ENCODE results near the gene PTPN11. TPM values are rescaled to one million over a fixed set of nuclear protein-coding genes. Genes with fewer than 3 reads are reported as not detected.

Gene PTPN11
- total RNA-seq (10 to 100 TPM; 44.6 to 46.4 TPM), total RNA-seq (97.7 to 546 (median 148) reads per million in 172 experiments)
- 38.3 TPM for polyA plus RNA-seq (2013, experiment 1 of 2)
- polyA plus RNA-seq (2013, experiment 2 of 2): 41.8 TPM

GRCh38 chr12:112418608-112419296 is at the start of gene PTPN11:
PTPN11 (plus strand) TSS chr12:112418947; CDS start chr12:112419112, 165 bp downstream.
- Histone ChIP-seq H3K9me3 (ENCODE audit: control insufficient read depth in 1 of 2, insufficient read depth in 1 of 2, low read length in 2 of 2) (no peaks in the 10 kb centered on the region), H3K4me3 (ENCODE audit: low read length) (peak within 1 kb of the TSS; percentile 79), H3K27me3 (ENCODE audit: control insufficient read depth in 1 of 2, insufficient read depth in 2 of 2, low read length in 2 of 2) (no peaks in the 10 kb centered on the region), H3K4me1 (ENCODE audit: insufficient read depth, low read length) (peaks cover 36% of the 10 kb centered on the region), H3K36me3 (ENCODE audit: insufficient read depth, low read length) (no peaks in the 10 kb centered on the region), H3K27ac (ENCODE audit: low read depth in 1 of 2, low read length in 2 of 2) (peak within 1 kb of the TSS; percentile 83 to 88)
- H3K4me3 Mint-ChIP-seq: peak within 1 kb of the TSS; percentile 97
- DNase-seq (peak; percentile 77 to 95 (median 87)), ATAC-seq (ENCODE audit: poor library complexity) (peak; percentile 84)
- ChIA-PET CTCF (no interaction called here), POLR2A (interaction anchor here (0.6 to 1.3 kb wide), 8 partner anchors 11 to 736 kb away, joined by 3 to 4 read pairs (median 3); partner anchors contain the start of gene TRAFD1)
- H3K9me3 Mint-ChIP-seq: no peaks in the 10 kb centered on the region
- intact Hi-C loops (cut with DNase I, micrococcal nuclease): loop anchor here (1.0 to 5.0 kb wide), 4 partner anchors 8 to 820 kb away; partner anchors contain the start of genes ATXN2 (in 1 of the 2), MAPKAPK5 (in 1 of the 2) and RPL6 (in 1 of the 2)
- TF ChIP-seq, protein P1, sequence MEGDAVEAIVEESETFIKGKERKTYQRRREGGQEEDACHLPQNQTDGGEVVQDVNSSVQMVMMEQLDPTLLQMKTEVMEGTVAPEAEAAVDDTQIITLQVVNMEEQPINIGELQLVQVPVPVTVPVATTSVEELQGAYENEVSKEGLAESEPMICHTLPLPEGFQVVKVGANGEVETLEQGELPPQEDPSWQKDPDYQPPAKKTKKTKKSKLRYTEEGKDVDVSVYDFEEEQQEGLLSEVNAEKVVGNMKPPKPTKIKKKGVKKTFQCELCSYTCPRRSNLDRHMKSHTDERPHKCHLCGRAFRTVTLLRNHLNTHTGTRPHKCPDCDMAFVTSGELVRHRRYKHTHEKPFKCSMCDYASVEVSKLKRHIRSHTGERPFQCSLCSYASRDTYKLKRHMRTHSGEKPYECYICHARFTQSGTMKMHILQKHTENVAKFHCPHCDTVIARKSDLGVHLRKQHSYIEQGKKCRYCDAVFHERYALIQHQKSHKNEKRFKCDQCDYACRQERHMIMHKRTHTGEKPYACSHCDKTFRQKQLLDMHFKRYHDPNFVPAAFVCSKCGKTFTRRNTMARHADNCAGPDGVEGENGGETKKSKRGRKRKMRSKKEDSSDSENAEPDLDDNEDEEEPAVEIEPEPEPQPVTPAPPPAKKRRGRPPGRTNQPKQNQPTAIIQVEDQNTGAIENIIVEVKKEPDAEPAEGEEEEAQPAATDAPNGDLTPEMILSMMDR (IDR thresholded peaks at IDR 0.05): peak; percentile 10
- H3K36me3 Mint-ChIP-seq (ENCODE audit: low read depth): peaks cover 6% of the 10 kb centered on the region
- H3K27me3 Mint-ChIP-seq: no peaks in the 10 kb centered on the region
- H3K27ac Mint-ChIP-seq: peak within 1 kb of the TSS; percentile 99
- peaks cover 40% of the 10 kb centered on the region for H3K4me1 Mint-ChIP-seq (ENCODE audit: low read depth)

DNA sequence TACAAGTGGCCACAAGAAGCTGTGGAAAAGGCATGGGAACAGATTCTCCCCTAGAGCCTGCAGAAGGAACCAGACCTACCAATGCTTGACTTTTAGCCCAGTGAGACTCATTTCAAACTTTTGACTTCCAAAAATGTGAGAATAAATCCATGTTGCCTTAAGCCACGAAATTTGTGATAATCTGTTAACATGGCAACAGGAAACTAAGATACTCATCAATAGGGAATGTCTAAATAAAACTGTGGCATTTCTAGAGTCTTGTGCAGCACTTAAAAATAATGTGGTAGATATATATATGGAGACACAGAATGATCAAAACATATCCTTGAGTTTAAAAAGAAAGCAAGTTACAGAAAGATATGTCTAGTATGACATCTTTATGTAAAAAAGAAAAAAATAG is 48.5 kb upstream of the PTPN11 start:
- no peaks in the 10 kb centered on the region for H3K27me3 ChIP-seq (ENCODE audit: control insufficient read depth in 1 of 2, insufficient read depth in 2 of 2, low read length in 2 of 2)
- no peaks in the 10 kb centered on the region for H3K27me3 Mint-ChIP-seq
- no peak overlapping the region for H3K4me3 ChIP-seq (ENCODE audit: low read length)
- H3K9me3 Mint-ChIP-seq: no peaks in the 10 kb centered on the region
- H3K36me3 ChIP-seq (ENCODE audit: insufficient read depth, low read length): no peaks in the 10 kb centered on the region
- CTCF ChIA-PET: no interaction called here
- TF ChIP-seq, protein P1 (IDR thresholded peaks at IDR 0.05): no peak
- no peaks in the 10 kb centered on the region for H3K9me3 ChIP-seq (ENCODE audit: control insufficient read depth in 1 of 2, insufficient read depth in 1 of 2, low read length in 2 of 2)
- no peak overlapping the region for H3K27ac Mint-ChIP-seq
- H3K36me3 Mint-ChIP-seq (ENCODE audit: low read depth): no peaks in the 10 kb centered on the region
- DNase-seq (no peak), ATAC-seq (ENCODE audit: poor library complexity) (no peak)
- no peak overlapping the region for H3K27ac ChIP-seq (ENCODE audit: low read depth in 1 of 2, low read length in 2 of 2)
- no peaks in the 10 kb centered on the region for H3K4me1 ChIP-seq (ENCODE audit: insufficient read depth, low read length)
- peaks cover 25% of the 10 kb centered on the region for H3K4me1 Mint-ChIP-seq (ENCODE audit: low read depth)
- POLR2A ChIA-PET: interaction anchor here (1.0 kb wide), 1 partner anchor 9 kb away, joined by 3 read pairs; no protein-coding TSS in a partner anchor
- intact Hi-C loops (cut with DNase I, micrococcal nuclease): no loop called here
- no peak overlapping the region for H3K4me3 Mint-ChIP-seq

DNA sequence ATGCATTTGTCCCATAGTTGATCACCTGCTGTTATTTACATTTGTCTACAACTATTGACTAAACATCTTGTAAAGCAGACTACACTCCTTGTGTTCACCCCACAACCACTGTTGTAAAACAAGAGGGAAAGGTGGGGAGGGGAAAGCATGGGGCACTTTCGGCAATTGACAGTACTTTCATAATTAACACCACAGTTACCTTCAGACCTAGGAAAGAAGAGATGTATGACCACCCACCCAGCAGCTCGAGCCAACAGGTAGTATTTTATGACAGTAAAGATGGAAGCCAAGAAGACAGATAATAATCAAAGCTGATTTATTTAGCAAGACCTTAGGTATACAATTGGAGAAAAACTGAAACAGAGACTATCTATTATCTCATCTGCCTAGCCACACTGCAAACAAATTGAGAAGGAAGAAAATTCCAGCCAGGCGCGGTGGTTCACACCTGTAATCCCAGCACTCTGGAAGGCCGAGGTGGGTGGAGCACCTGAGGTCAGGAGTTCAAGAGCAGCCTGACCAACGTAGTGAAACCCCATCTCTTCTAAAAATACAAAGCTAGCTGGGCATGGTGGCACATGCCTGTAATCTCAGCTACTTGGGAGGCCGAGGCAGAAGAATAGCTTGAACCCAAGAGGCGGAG is 47.8 kb upstream of the PTPN11 start:
- ChIA-PET CTCF (no interaction called here), POLR2A (interaction anchor here (0.6 kb wide), 1 partner anchor 23 kb away, joined by 3 read pairs; no protein-coding TSS in a partner anchor)
- H3K27ac ChIP-seq (ENCODE audit: low read depth in 1 of 2, low read length in 2 of 2): no peak overlapping the region
- TF ChIP-seq, protein P1 (IDR thresholded peaks at IDR 0.05): no peak
- H3K4me3 ChIP-seq (ENCODE audit: low read length): no peak overlapping the region
- Mint-ChIP-seq H3K27me3 (no peaks in the 10 kb centered on the region), H3K9me3 (no peaks in the 10 kb centered on the region), H3K4me1 (ENCODE audit: low read depth) (peaks cover 25% of the 10 kb centered on the region), H3K27ac (no peak overlapping the region), H3K4me3 (no peak overlapping the region), H3K36me3 (ENCODE audit: low read depth) (no peaks in the 10 kb centered on the region)
- no peaks in the 10 kb centered on the region for H3K4me1 ChIP-seq (ENCODE audit: insufficient read depth, low read length)
- no peaks in the 10 kb centered on the region for H3K9me3 ChIP-seq (ENCODE audit: control insufficient read depth in 1 of 2, insufficient read depth in 1 of 2, low read length in 2 of 2)
- no peak for DNase-seq
- H3K27me3 ChIP-seq (ENCODE audit: control insufficient read depth in 1 of 2, insufficient read depth in 2 of 2, low read length in 2 of 2): no peaks in the 10 kb centered on the region
- H3K36me3 ChIP-seq (ENCODE audit: insufficient read depth, low read length): no peaks in the 10 kb centered on the region
- intact Hi-C loops (cut with DNase I, micrococcal nuclease): no loop called here
- no peak for ATAC-seq (ENCODE audit: poor library complexity)

All from CD4-positive, alpha-beta T cell (primary cell).